Measurements from ENCODE around the gene BBLN. TPM values are rescaled to one million over a fixed set of nuclear protein-coding genes. Genes with fewer than 3 reads are reported as not detected.

Gene BBLN
- total RNA-seq, 1 donor from 2014 or later = 93.9 TPM

- H3K4me3 Mint-ChIP-seq (ENCODE audit: unreplicated experiment) = peak overlapping the region; percentile 76
- H3K27me3 Mint-ChIP-seq (ENCODE audit: unreplicated experiment) = peaks cover 3% of the 10 kb centered on the region
- peak overlapping the region; percentile 55 for H3K27ac Mint-ChIP-seq (ENCODE audit: unreplicated experiment)
- peaks cover 27% of the 10 kb centered on the region for H3K4me1 Mint-ChIP-seq (ENCODE audit: unreplicated experiment)
- peaks cover 4% of the 10 kb centered on the region for H3K36me3 Mint-ChIP-seq (ENCODE audit: unreplicated experiment)
- DNase-seq (ENCODE audit: extremely low spot score, unreplicated experiment) = no peak
- no peak for TF ChIP-seq CTCF (IDR thresholded peaks at IDR 0.05)
- H3K9me3 Mint-ChIP-seq (ENCODE audit: unreplicated experiment) = no peaks in the 10 kb centered on the region
Measured at GRCh38 chr9:128125580-128126354, 34.3 kb upstream of the BBLN start.

DNA sequence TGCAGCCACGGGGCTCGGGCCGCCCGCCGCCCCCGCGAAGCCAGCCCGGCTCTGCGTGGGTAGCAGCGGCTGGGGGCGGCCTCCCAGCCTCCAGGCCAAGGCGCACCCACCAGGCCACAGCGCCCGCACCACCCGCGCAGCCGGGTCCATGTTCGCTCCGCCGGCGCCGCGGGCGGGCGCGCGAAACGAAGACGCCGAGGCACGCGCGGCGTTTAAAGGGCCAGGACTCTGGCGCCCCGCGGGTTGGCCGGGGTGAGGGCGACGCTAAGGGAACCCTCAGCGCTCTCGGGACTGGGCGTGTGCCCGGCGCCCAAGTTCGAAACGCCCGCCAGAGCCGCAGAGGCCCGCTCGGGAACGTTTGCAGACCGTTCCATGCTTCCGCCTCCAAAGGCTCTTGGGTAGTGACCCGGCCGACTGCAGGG is 32.5 kb upstream of the BBLN start, which contains the start of gene PTGES2:
Gene PTGES2, minus strand, starts transcription at position 162 of the 422 bp plus-strand sequence. Its CDS starts 12 bp downstream, at position 150.
- Mint-ChIP-seq H3K27me3 (ENCODE audit: unreplicated experiment) (peaks cover 16% of the 10 kb centered on the region), H3K36me3 (ENCODE audit: unreplicated experiment) (peaks cover 4% of the 10 kb centered on the region), H3K4me1 (ENCODE audit: unreplicated experiment) (peaks cover 31% of the 10 kb centered on the region), H3K4me3 (ENCODE audit: unreplicated experiment) (peak within 1 kb of the TSS; percentile 95), H3K9me3 (ENCODE audit: unreplicated experiment) (no peaks in the 10 kb centered on the region), H3K27ac (ENCODE audit: unreplicated experiment) (peak within 1 kb of the TSS; percentile 95)
- peak; percentile 92 for DNase-seq (ENCODE audit: extremely low spot score, unreplicated experiment)
- no peak for TF ChIP-seq CTCF (IDR thresholded peaks at IDR 0.05)

GRCh38 chr9:128127990-128128835 is 31.9 kb upstream of the BBLN start:
- peaks cover 23% of the 10 kb centered on the region for H3K27me3 Mint-ChIP-seq (ENCODE audit: unreplicated experiment)
- H3K9me3 Mint-ChIP-seq (ENCODE audit: unreplicated experiment) = no peaks in the 10 kb centered on the region
- H3K4me3 Mint-ChIP-seq (ENCODE audit: unreplicated experiment) = peak overlapping the region; percentile 95
- DNase-seq (ENCODE audit: extremely low spot score, unreplicated experiment) = peak; percentile 96
- H3K27ac Mint-ChIP-seq (ENCODE audit: unreplicated experiment) = peak overlapping the region; percentile 95
- peak; percentile 6 for TF ChIP-seq CTCF (IDR thresholded peaks at IDR 0.05)
- H3K36me3 Mint-ChIP-seq (ENCODE audit: unreplicated experiment) = peaks cover 3% of the 10 kb centered on the region
- H3K4me1 Mint-ChIP-seq (ENCODE audit: unreplicated experiment) = peaks cover 31% of the 10 kb centered on the region

GRCh38 chr9:128128836-128129590 is 31.1 kb upstream of the BBLN start:
- no peak for DNase-seq (ENCODE audit: extremely low spot score, unreplicated experiment)
- peak overlapping the region; percentile 95 for H3K4me3 Mint-ChIP-seq (ENCODE audit: unreplicated experiment)
- peaks cover 7% of the 10 kb centered on the region for H3K9me3 Mint-ChIP-seq (ENCODE audit: unreplicated experiment)
- peaks cover 3% of the 10 kb centered on the region for H3K36me3 Mint-ChIP-seq (ENCODE audit: unreplicated experiment)
- peak overlapping the region; percentile 95 for H3K27ac Mint-ChIP-seq (ENCODE audit: unreplicated experiment)
- peaks cover 31% of the 10 kb centered on the region for H3K27me3 Mint-ChIP-seq (ENCODE audit: unreplicated experiment)
- TF ChIP-seq CTCF (IDR thresholded peaks at IDR 0.05) = no peak
- peaks cover 31% of the 10 kb centered on the region for H3K4me1 Mint-ChIP-seq (ENCODE audit: unreplicated experiment)
